SK-N-SH (cell line): Measurements from ENCODE around the gene SLC1A2.

ENCODE experiments used
- CTCF ChIP-seq: fragments of 200-600 bp; sonication (generic); IDR thresholded peaks from 2 replicates; pipeline ENCODE4 v1.6.1; 2017; ENCODE audit warnings: antibody characterized with exemption, mild to moderate bottlenecking, moderate library complexity
- EP300 ChIP-seq, 2 experiments: IDR thresholded peaks; 2 replicates each; pipeline versions ENCODE4 v1.4.0 to v1.6.1; 2012; ENCODE audit warnings: borderline replicate concordance in 1 of 2, low read depth in 1 of 2, low read length in 1 of 2
- EZH2phosphoT487 ChIP-seq: fragments of 200-600 bp; sonication (generic); IDR thresholded peaks from 2 replicates; pipeline ENCODE4 v1.6.1; 2017; ENCODE audit warnings: low read depth, mixed run types, mild to moderate bottlenecking, antibody characterized with exemption, moderate library complexity, borderline replicate concordance
- FOXM1 ChIP-seq: IDR thresholded peaks from 2 replicates; pipeline ENCODE4 v1.4.0; 2012; ENCODE audit warnings: low read depth, mild to moderate bottlenecking
- MXI1 ChIP-seq: IDR thresholded peaks from 2 replicates; pipeline ENCODE4 v1.6.1; 2012; ENCODE audit warnings: mild to moderate bottlenecking, low read depth, low read length, improper control_type of control experiment
- NRF1 ChIP-seq: IDR thresholded peaks from 2 replicates; pipeline ENCODE4 v1.6.1; 2012; ENCODE audit warnings: low read depth, mild to moderate bottlenecking, low read length
- RFX5 ChIP-seq: IDR thresholded peaks from 2 replicates; pipeline ENCODE4 v1.6.1; 2012; ENCODE audit warnings: mild to moderate bottlenecking, improper control_type of control experiment, low read length
- RXRA ChIP-seq: IDR thresholded peaks from 2 replicates; pipeline ENCODE4 v1.4.0; 2012; ENCODE audit warnings: low read depth, mild to moderate bottlenecking, borderline replicate concordance
- SMC3 ChIP-seq: IDR thresholded peaks from 2 replicates; pipeline ENCODE4 v1.6.1; 2012; ENCODE audit warnings: low read depth, low read length, improper control_type of control experiment
- TCF12 ChIP-seq: IDR thresholded peaks from 2 replicates; pipeline ENCODE4 v1.4.0; 2012
- TEAD4 ChIP-seq: IDR thresholded peaks from 2 replicates; pipeline ENCODE4 v1.4.0; 2012; ENCODE audit warnings: mild to moderate bottlenecking, borderline replicate concordance; ENCODE audit not compliant: insufficient read depth
- TF ChIP-seq, protein P1 (sequence below): IDR thresholded peaks from 2 replicates; pipeline ENCODE4 v1.4.0; 2012; ENCODE audit warnings: low read depth, borderline replicate concordance
- TF ChIP-seq, protein P2 (sequence below): IDR thresholded peaks from 2 replicates; pipeline ENCODE4 v1.6.1; 2012; ENCODE audit warnings: mild to moderate bottlenecking, low read depth, low read length, moderate library complexity

DNA sequence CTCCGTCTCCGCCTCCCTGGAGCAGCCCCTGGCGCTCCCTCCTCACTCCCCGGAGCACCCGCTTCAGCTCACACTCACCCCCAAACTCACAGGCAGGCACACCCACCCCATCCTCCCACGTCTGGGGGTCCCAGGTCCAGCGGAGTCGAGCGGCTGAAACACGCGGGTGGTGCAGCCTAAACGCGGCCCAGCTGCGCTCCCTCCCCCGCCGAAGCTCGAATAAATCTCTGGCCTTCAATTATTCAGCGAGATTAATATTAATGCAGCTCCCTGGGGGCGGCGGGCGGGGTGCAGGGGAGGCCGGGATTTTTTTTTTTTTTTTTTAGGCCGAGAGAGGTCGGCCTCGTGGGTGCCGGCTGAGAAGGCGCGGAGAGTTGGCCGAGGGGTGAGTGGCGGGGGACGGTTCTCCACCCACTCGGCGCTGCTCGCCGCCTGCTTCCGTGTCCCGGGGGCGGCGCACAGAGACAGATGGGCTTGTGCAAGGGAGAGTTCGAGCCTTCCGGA is 524 bp upstream of the SLC1A2 start:
- no peak for TF ChIP-seq TEAD4
- no peak for TF ChIP-seq EZH2phosphoT487
- TF ChIP-seq, protein P1, sequence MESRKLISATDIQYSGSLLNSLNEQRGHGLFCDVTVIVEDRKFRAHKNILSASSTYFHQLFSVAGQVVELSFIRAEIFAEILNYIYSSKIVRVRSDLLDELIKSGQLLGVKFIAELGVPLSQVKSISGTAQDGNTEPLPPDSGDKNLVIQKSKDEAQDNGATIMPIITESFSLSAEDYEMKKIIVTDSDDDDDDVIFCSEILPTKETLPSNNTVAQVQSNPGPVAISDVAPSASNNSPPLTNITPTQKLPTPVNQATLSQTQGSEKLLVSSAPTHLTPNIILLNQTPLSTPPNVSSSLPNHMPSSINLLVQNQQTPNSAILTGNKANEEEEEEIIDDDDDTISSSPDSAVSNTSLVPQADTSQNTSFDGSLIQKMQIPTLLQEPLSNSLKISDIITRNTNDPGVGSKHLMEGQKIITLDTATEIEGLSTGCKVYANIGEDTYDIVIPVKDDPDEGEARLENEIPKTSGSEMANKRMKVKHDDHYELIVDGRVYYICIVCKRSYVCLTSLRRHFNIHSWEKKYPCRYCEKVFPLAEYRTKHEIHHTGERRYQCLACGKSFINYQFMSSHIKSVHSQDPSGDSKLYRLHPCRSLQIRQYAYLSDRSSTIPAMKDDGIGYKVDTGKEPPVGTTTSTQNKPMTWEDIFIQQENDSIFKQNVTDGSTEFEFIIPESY, result no peak
- no peak for TF ChIP-seq NRF1
- no peak for TF ChIP-seq CTCF
- TF ChIP-seq SMC3, result no peak
- TF ChIP-seq FOXM1, result no peak
- TF ChIP-seq RXRA, result no peak
- TF ChIP-seq, protein P2, sequence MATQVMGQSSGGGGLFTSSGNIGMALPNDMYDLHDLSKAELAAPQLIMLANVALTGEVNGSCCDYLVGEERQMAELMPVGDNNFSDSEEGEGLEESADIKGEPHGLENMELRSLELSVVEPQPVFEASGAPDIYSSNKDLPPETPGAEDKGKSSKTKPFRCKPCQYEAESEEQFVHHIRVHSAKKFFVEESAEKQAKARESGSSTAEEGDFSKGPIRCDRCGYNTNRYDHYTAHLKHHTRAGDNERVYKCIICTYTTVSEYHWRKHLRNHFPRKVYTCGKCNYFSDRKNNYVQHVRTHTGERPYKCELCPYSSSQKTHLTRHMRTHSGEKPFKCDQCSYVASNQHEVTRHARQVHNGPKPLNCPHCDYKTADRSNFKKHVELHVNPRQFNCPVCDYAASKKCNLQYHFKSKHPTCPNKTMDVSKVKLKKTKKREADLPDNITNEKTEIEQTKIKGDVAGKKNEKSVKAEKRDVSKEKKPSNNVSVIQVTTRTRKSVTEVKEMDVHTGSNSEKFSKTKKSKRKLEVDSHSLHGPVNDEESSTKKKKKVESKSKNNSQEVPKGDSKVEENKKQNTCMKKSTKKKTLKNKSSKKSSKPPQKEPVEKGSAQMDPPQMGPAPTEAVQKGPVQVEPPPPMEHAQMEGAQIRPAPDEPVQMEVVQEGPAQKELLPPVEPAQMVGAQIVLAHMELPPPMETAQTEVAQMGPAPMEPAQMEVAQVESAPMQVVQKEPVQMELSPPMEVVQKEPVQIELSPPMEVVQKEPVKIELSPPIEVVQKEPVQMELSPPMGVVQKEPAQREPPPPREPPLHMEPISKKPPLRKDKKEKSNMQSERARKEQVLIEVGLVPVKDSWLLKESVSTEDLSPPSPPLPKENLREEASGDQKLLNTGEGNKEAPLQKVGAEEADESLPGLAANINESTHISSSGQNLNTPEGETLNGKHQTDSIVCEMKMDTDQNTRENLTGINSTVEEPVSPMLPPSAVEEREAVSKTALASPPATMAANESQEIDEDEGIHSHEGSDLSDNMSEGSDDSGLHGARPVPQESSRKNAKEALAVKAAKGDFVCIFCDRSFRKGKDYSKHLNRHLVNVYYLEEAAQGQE, result no peak
- TF ChIP-seq EP300 (IDR thresholded peaks at IDR 0.05; ENCODE audit: borderline replicate concordance in 1 of 2, low read depth in 1 of 2, low read length in 1 of 2), result no peak
- TF ChIP-seq RFX5, result no peak
- no peak for TF ChIP-seq MXI1
- no peak for TF ChIP-seq TCF12
